Activated CD4-positive, alpha-beta memory T cell treated with anti-CD3 and anti-CD28 coated beads, Interleukin-2, amount 10 ng/mL, durations not matched to agents 7 days and 5 days (primary cell): ENCODE results near the gene SCN4B. TPM values are rescaled to one million over a fixed set of nuclear protein-coding genes. Genes with fewer than 3 reads are reported as not detected.

Experiments
- CTCF ChIA-PET: fragments of 350-600 bp; sonication (Branson Sonifier 250); formaldehyde crosslinking; loops from one replicate; lab custom pipeline; 2021; ENCODE audit warnings: antibody characterized with exemption, inconsistent platforms; lab: Charles Lee
- POLR2A ChIA-PET: fragments of 350-600 bp; sonication (Branson Sonifier 250); formaldehyde crosslinking; loops from one replicate; lab custom pipeline; 2021; ENCODE audit warnings: antibody characterized with exemption; lab: Charles Lee
- DNase-seq: peaks from one replicate; pipeline ENCODE4 v3.0.0-alpha.2; 2020
- H3K27ac Mint-ChIP-seq: one replicate; pipeline ENCODE4 v1.8.0; 2021; ENCODE audit warnings: mild to moderate bottlenecking, mixed read lengths
- H3K27me3 Mint-ChIP-seq: one replicate; pipeline ENCODE4 v1.8.0; 2021; ENCODE audit warnings: mixed read lengths
- H3K36me3 Mint-ChIP-seq: one replicate; pipeline ENCODE4 v1.8.0; 2021; ENCODE audit warnings: low read depth, mixed read lengths
- H3K4me1 Mint-ChIP-seq: one replicate; pipeline ENCODE4 v1.8.0; 2021; ENCODE audit warnings: mixed read lengths
- H3K4me3 Mint-ChIP-seq: one replicate; pipeline ENCODE4 v1.8.0; 2021; ENCODE audit warnings: mild to moderate bottlenecking, mixed read lengths
- H3K9me3 Mint-ChIP-seq: one replicate; pipeline ENCODE4 v1.8.0; 2021; ENCODE audit warnings: mixed read lengths
- total RNA-seq, 2 experiments: library from RNA; stranded (reverse); gene quantifications; one replicate each; pipeline ENCODE4 v1.2.3, GENCODE V29; 2021

Gene SCN4B
- total RNA-seq, 2 experiments from 2014 or later, result 0.28 TPM; not detected in 1

- no peak overlapping the region for H3K27ac Mint-ChIP-seq
- H3K36me3 Mint-ChIP-seq, result no peaks in the 10 kb centered on the region
- peaks cover 2% of the 10 kb centered on the region for H3K4me1 Mint-ChIP-seq
- no peaks in the 10 kb centered on the region for H3K9me3 Mint-ChIP-seq
- H3K4me3 Mint-ChIP-seq, result no peak overlapping the region
- ChIA-PET POLR2A (interaction anchor here (0.9 kb wide), 1 partner anchor 18 kb away, joined by 4 read pairs; the partner anchor contains the start of gene SCN4B), CTCF (interaction anchor here (0.5 to 4.2 kb wide), 42 partner anchors 8 to 772 kb away, joined by 3 to 47 read pairs (median 5); partner anchors contain the start of genes FXYD2 and SCN4B)
- peaks cover 23% of the 10 kb centered on the region for H3K27me3 Mint-ChIP-seq
- no peak for DNase-seq
Observed at GRCh38 chr11:118170882-118171268, 18.3 kb upstream of the SCN4B start.

- CTCF ChIA-PET, result interaction anchor here (0.8 to 4.2 kb wide), 11 partner anchors 12 to 362 kb away, joined by 3 to 47 read pairs (median 9); no protein-coding TSS in a partner anchor
- POLR2A ChIA-PET, result no interaction called here
- DNase-seq, result no peak
- no peak overlapping the region for H3K27ac Mint-ChIP-seq
- H3K4me3 Mint-ChIP-seq, result no peak overlapping the region
- peaks cover 2% of the 10 kb centered on the region for H3K4me1 Mint-ChIP-seq
- H3K36me3 Mint-ChIP-seq, result no peaks in the 10 kb centered on the region
- peaks cover 19% of the 10 kb centered on the region for H3K27me3 Mint-ChIP-seq
- H3K9me3 Mint-ChIP-seq, result no peaks in the 10 kb centered on the region
Observed at GRCh38 chr11:118170231-118170630, 17.6 kb upstream of the SCN4B start.

- Mint-ChIP-seq H3K4me1 (peaks cover 2% of the 10 kb centered on the region), H3K27ac (no peak overlapping the region), H3K27me3 (peaks cover 19% of the 10 kb centered on the region), H3K4me3 (no peak overlapping the region), H3K36me3 (no peaks in the 10 kb centered on the region), H3K9me3 (no peaks in the 10 kb centered on the region)
- no peak for DNase-seq
- ChIA-PET CTCF (interaction anchor here (0.8 to 4.2 kb wide), 6 partner anchors 13 to 208 kb away, joined by 3 to 47 read pairs (median 6); no protein-coding TSS in a partner anchor), POLR2A (no interaction called here)
Observed at GRCh38 chr11:118169300-118170140, 16.9 kb upstream of the SCN4B start.

- CTCF ChIA-PET, result interaction anchor here (1.9 kb wide), 1 partner anchor 14 kb away, joined by 5 read pairs; no protein-coding TSS in a partner anchor
- Mint-ChIP-seq H3K27ac (no peak overlapping the region), H3K9me3 (no peaks in the 10 kb centered on the region), H3K27me3 (peaks cover 24% of the 10 kb centered on the region), H3K36me3 (no peaks in the 10 kb centered on the region), H3K4me1 (peaks cover 2% of the 10 kb centered on the region), H3K4me3 (no peak overlapping the region)
- no peak for DNase-seq
- POLR2A ChIA-PET, result no interaction called here
Observed at GRCh38 chr11:118168751-118169150, 16.1 kb upstream of the SCN4B start.

- H3K27ac Mint-ChIP-seq, result no peak overlapping the region
- no peak for DNase-seq
- H3K4me3 Mint-ChIP-seq, result no peak overlapping the region
- CTCF ChIA-PET, result no interaction called here
- peaks cover 29% of the 10 kb centered on the region for H3K27me3 Mint-ChIP-seq
- POLR2A ChIA-PET, result no interaction called here
- H3K36me3 Mint-ChIP-seq, result no peaks in the 10 kb centered on the region
- peaks cover 2% of the 10 kb centered on the region for H3K4me1 Mint-ChIP-seq
- H3K9me3 Mint-ChIP-seq, result no peaks in the 10 kb centered on the region
Observed at GRCh38 chr11:118168316-118168715, 15.7 kb upstream of the SCN4B start.

- Mint-ChIP-seq H3K9me3 (no peaks in the 10 kb centered on the region), H3K27ac (no peak overlapping the region), H3K4me3 (no peak overlapping the region), H3K4me1 (peaks cover 2% of the 10 kb centered on the region), H3K36me3 (no peaks in the 10 kb centered on the region), H3K27me3 (peaks cover 31% of the 10 kb centered on the region)
- no peak for DNase-seq
- ChIA-PET POLR2A (interaction anchor here (1.0 kb wide), 1 partner anchor 15 kb away, joined by 4 read pairs; the partner anchor contains the start of gene SCN4B), CTCF (interaction anchor here (1.0 kb wide), 1 partner anchor 222 kb away, joined by 3 read pairs; no protein-coding TSS in a partner anchor)
Observed at GRCh38 chr11:118167906-118168305, 15.3 kb upstream of the SCN4B start.

- Mint-ChIP-seq H3K9me3 (no peaks in the 10 kb centered on the region), H3K4me1 (peaks cover 2% of the 10 kb centered on the region), H3K4me3 (no peak overlapping the region), H3K36me3 (no peaks in the 10 kb centered on the region), H3K27me3 (peaks cover 33% of the 10 kb centered on the region), H3K27ac (no peak overlapping the region)
- ChIA-PET CTCF (interaction anchor here (1.0 kb wide), 1 partner anchor 221 kb away, joined by 3 read pairs; no protein-coding TSS in a partner anchor), POLR2A (interaction anchor here (1.0 kb wide), 1 partner anchor 14 kb away, joined by 4 read pairs; the partner anchor contains the start of gene SCN4B)
- DNase-seq, result no peak
Observed at GRCh38 chr11:118167253-118167652, 14.6 kb upstream of the SCN4B start.

- H3K27ac Mint-ChIP-seq, result no peak overlapping the region
- no peak for DNase-seq
- ChIA-PET CTCF (interaction anchor here (1.0 kb wide), 1 partner anchor 221 kb away, joined by 3 read pairs; no protein-coding TSS in a partner anchor), POLR2A (no interaction called here)
- peaks cover 39% of the 10 kb centered on the region for H3K27me3 Mint-ChIP-seq
- peaks cover under 1% of the 10 kb centered on the region for H3K4me1 Mint-ChIP-seq
- H3K9me3 Mint-ChIP-seq, result no peaks in the 10 kb centered on the region
- H3K36me3 Mint-ChIP-seq, result no peaks in the 10 kb centered on the region
- H3K4me3 Mint-ChIP-seq, result no peak overlapping the region
Observed at GRCh38 chr11:118166641-118167040, 14.0 kb upstream of the SCN4B start.

GRCh38 chr11:118164885-118165284 is 12.3 kb upstream of the SCN4B start:
- CTCF ChIA-PET, result no interaction called here
- Mint-ChIP-seq H3K4me1 (no peaks in the 10 kb centered on the region), H3K27me3 (peaks cover 39% of the 10 kb centered on the region), H3K9me3 (no peaks in the 10 kb centered on the region), H3K4me3 (no peak overlapping the region), H3K27ac (no peak overlapping the region), H3K36me3 (no peaks in the 10 kb centered on the region)
- no peak for DNase-seq
- POLR2A ChIA-PET, result no interaction called here

GRCh38 chr11:118163494-118163893 is 10.9 kb upstream of the SCN4B start:
- Mint-ChIP-seq H3K36me3 (no peaks in the 10 kb centered on the region), H3K9me3 (no peaks in the 10 kb centered on the region), H3K27me3 (peaks cover 48% of the 10 kb centered on the region), H3K4me1 (no peaks in the 10 kb centered on the region), H3K27ac (no peak overlapping the region), H3K4me3 (no peak overlapping the region)
- POLR2A ChIA-PET, result no interaction called here
- no peak for DNase-seq
- CTCF ChIA-PET, result interaction anchor here (1.4 kb wide), 1 partner anchor 20 kb away, joined by 3 read pairs; no protein-coding TSS in a partner anchor

- H3K27me3 Mint-ChIP-seq, result peaks cover 54% of the 10 kb centered on the region
- DNase-seq, result no peak
- CTCF ChIA-PET, result no interaction called here
- no peaks in the 10 kb centered on the region for H3K9me3 Mint-ChIP-seq
- no peak overlapping the region for H3K27ac Mint-ChIP-seq
- POLR2A ChIA-PET, result no interaction called here
- no peaks in the 10 kb centered on the region for H3K4me1 Mint-ChIP-seq
- no peak overlapping the region for H3K4me3 Mint-ChIP-seq
- H3K36me3 Mint-ChIP-seq, result no peaks in the 10 kb centered on the region
Observed at GRCh38 chr11:118162846-118163245, 10.2 kb upstream of the SCN4B start.

GRCh38 chr11:118161786-118162185 is 9.2 kb upstream of the SCN4B start:
- POLR2A ChIA-PET, result no interaction called here
- H3K27me3 Mint-ChIP-seq, result peaks cover 58% of the 10 kb centered on the region
- H3K27ac Mint-ChIP-seq, result no peak overlapping the region
- no peak for DNase-seq
- no peaks in the 10 kb centered on the region for H3K4me1 Mint-ChIP-seq
- H3K36me3 Mint-ChIP-seq, result no peaks in the 10 kb centered on the region
- CTCF ChIA-PET, result no interaction called here
- H3K9me3 Mint-ChIP-seq, result no peaks in the 10 kb centered on the region
- H3K4me3 Mint-ChIP-seq, result no peak overlapping the region
